RWPE1 (cell line): Measurements from ENCODE around the gene RRAGD.

ENCODE experiments used
- CTCF ChIA-PET: fragments of 350-600 bp; sonication (Branson Sonifier 250); formaldehyde crosslinking; extraction: SDS; loops from one replicate; lab custom pipeline; 2021; lab: Yijun Ruan, JAX
- POLR2A ChIA-PET: fragments of 400-600 bp; formaldehyde crosslinking; extraction: SDS; loops from one replicate; lab custom pipeline; 2020; ENCODE audit warnings: antibody characterized with exemption; ENCODE audit not compliant: low non-redundant PET; lab: Yijun Ruan, JAX
- DNase-seq: peaks from one replicate; pipeline ENCODE4 v3.0.0; 2012; ENCODE audit warnings: low spot score
- H3K27ac ChIP-seq: fragments of 450-650 bp; 2 replicates; pipeline ENCODE4 v1.5.1; 2017
- CTCF ChIP-seq: fragments of 450-650 bp; conservative IDR thresholded peaks from 2 replicates; pipeline ENCODE4 v1.5.1; 2017; ENCODE audit warnings: low read depth, mild to moderate bottlenecking

The RRAGD gene

GRCh38 chr6:89315249-89315885, 96.7 kb downstream of the RRAGD start, which contains the start of gene GABRR2:
Gene GABRR2 (minus strand): TSS chr6:89315299. CDS start chr6:89315165, 134 bp downstream.
- no peak for TF ChIP-seq CTCF
- no peak within 1 kb of the TSS for H3K27ac ChIP-seq
- ChIA-PET CTCF (interaction anchor here (0.6 kb wide), 1 partner anchor 8 kb away, joined by 4 read pairs; no protein-coding TSS in a partner anchor), POLR2A (no interaction called here)
- no peak for DNase-seq

- ChIA-PET POLR2A (no interaction called here), CTCF (no interaction called here)
- no peak for TF ChIP-seq CTCF
- DNase-seq, result no peak
- H3K27ac ChIP-seq, result no peak overlapping the region
Measured at GRCh38 chr6:89314692-89315091, 97.4 kb downstream of the RRAGD start.
